Activated CD8-positive, alpha-beta memory T cell treated with anti-CD3 and anti-CD28 coated beads, Interleukin-2, amount 50 U/mL, for 24 hours (primary cell): ENCODE measurements around the gene MOCOS.
"Not testable (repeated sequence)": the region's sequence is repeated elsewhere in the genome, so short reads cannot be mapped to it uniquely, and the experiment has no call there.

ENCODE experiments used
- DNase-seq: peaks from one replicate; pipeline ENCODE4 v3.0.0-alpha.2; 2020; ENCODE audit errors: extremely low read depth

The MOCOS gene

DNA sequence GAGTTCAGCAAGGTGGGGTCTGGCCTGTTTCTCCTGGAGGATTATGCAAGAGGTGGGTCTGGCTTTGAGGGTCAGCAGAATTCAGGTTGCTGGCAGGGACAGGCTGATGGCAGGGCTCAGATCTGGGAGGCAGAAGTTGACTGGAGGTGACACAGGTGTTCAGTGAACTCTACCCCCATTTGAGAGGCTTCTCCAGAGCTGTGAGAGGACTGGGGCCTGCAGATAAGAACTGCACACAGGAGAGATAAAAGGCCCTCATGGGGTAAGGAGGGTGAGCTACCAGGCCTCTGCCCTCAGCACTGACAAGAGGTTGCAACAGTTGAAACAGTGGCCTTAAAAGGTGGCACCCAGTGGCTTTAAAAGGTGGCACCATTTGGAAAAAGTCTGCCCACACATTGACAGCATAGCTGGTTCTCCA is 13.1 kb downstream of the MOCOS start:
- DNase-seq: no peak

DNA sequence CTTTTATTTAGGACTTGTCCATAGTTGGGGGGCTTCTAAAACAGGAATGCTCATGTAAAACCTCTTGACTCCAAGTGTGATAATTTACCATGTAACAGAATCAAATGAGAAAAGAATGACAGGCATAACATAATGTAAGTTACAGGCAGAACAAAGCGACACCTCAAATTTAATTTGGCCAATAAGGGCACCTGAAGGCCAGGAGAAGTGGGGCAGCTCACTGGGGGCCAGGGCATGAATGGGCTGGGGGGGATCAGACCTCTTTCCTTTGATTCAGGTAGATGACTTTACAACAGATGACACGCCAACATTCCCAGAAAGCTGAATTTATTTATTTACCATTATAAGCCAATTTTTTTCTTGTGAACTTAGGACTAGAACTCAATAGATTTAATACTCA is 14.5 kb downstream of the MOCOS start:
- DNase-seq: no peak

DNA sequence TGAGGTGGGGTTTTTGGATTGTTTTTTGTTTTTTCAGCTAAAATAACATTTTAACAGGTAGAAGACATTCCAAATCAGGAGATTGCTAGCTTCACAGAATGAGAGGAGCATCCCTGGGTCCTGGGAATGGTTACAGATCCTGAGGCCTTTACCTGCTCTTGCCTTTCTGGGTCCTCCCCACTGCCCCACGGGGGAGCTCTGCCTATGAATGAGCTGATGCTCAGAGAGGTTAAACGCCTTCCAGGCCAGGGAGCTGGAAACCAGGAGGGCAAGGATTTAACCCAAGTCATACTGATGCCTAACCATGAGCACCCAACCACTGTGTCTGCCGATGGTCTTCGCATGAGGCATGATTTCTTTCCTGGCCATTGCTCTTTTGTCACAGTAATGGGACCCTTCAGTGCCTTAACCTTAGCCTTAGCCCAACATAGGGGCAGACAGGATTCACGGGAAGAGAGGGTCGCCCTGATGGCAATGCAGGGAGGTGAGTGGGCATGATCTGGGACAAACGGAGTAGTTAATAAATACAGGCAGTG is 16.1 kb downstream of the MOCOS start:
- DNase-seq: no peak

DNA sequence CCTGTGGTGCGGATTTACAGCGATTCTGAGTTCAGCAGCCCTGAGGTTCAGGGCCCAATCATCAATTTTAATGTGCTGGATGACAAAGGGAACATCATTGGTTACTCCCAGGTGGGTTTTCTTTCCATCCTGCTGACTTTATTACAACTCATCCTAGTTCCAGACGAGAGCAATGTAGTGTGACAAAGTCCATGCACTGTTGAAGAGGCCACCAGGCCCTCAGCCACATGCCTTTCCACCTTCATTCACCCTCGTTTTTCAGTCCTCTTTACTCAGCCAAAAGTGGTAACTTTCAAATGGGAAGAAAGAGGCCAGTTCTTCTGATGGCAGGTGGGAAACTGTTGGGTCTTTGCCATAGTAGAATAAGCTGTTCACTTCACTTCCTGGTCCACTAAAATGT is 17.9 kb downstream of the MOCOS start:
- DNase-seq: no peak

GRCh38 chr18:36207303-36207702 is 20.0 kb downstream of the MOCOS start:
- DNase-seq: no peak

DNA sequence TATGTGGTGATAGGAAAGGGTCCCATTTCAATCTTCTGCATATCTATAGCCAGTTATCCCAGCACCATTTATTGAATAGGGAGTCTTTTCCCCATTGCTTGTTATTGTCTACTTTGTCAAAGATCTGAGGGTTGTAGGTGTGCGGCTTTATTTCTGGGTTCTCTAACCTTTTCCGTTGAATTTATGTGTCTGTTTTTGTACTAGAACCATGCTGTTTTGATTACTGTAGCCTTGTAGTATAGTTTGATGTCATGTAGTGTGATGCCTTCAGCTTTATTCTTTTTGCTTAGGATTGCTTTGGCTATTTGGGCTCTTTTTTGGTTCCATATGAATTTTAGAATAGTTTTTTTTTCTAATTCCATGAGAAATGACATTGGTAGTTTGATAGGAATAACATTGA is 20.7 kb downstream of the MOCOS start:
- not testable (repeated sequence) for DNase-seq

GRCh38 chr18:36211612-36212065 is 24.3 kb downstream of the MOCOS start:
- DNase-seq: no peak

DNA sequence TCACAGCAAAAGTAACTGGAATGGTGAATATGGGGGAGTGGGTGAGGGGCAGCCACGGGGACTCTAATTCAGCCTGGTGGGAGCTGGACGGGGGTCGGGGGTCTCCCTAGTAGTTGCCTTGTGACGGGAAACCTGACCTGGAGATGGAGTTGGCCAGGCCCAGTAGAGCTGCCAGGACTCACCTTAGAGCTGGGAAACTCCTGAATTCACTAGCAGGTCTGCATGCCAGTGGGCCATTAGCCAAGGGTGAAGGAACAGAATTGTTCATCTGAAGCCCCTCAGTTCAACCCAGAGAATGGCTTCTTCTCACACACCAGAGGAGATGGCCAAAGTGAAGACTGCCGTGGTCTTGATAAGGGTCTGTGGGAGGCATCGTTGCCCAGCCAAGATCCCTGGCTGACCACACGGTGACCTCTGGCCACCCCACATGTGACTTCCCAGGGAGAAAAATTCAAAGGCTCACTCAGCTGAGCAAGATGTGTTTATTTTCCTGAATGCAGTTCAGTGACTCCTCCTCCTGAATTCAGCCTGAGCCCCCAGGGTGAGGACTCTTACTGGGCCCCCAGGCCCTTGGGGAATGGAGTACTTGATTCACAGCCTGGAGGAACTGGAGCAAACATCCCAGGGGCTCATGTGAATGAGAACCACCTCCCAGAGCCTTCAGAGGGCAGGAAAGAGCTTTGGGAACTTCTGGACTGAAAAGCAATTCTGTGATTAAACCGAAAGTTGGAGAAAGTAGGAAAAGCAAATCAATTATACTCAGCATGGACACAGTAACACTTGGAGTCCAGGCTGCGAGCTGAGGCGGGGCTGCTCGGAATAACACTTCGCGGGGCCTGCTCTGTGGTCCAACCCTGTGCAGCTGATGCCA is 25.2 kb downstream of the MOCOS start:
- DNase-seq: no peak

- DNase-seq: no peak
These were observed 27.5 kb downstream of the MOCOS start for GRCh38 chr18:36214811-36215210.

- DNase-seq: no peak
These were observed 28.3 kb downstream of the MOCOS start for GRCh38 chr18:36215577-36215976.

GRCh38 chr18:36217348-36217747 is 30.1 kb downstream of the MOCOS start:
- no peak for DNase-seq

DNA sequence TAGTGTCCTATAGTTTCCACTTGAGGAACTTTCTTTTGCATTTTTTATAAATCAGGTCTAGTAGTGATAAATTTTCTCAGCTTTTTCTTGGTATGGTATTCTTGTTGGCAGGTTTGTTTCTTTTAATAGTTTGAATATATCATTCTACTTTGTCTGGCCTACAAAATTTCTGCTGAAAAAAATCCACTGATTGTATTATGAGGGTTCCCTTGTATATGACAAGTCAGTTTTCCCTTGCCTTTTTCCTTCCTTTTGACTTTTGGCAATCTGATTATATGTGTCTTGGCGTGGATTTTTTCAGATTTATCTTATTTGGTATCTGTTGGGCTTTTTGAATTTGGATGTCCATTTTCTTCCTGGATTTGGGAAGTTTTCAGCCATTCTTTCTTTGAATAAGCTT is 41.9 kb downstream of the MOCOS start:
- no peak for DNase-seq

DNA sequence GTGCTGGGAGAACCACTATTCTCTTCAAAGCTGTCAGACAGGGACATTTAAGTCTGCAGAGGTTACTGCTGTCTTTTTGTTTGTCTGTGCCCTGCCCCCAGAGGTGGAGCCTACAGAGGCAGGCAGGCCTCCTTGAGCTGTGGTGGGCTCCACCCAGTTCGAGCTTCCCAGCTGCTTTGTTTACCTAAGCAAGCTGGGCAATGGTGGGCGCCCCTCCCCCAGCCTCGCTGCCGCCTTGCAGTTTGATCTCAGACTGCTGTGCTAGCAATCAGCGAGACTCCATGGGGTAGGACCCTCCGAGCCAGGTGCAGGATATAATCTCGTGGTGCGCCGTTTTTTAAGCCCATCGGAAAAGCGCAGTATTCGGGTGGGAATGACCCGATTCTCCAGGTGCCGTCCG is 53.2 kb downstream of the MOCOS start:
- DNase-seq: not testable (repeated sequence)

DNA sequence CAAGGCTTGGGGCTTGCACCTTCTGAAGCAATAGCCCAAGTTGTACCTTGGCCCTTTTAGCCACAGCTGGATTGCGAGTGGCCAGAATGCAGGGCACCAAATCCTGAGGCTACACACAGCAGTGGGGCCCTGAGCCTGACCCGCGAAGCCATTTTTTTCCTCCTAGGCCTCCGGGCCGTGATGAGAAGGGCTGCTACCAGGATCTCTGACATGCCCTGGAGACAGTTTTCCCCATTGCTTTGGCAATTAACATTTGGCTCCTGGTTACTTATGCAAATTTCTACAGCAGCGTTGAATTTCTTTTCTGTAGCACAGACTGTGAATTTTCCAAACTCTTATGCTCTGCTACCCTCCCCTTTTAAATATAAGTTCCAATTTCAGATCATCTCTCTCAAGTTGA is 54.5 kb downstream of the MOCOS start:
- DNase-seq: no peak

GRCh38 chr18:36247036-36247435 is 59.7 kb downstream of the MOCOS start:
- DNase-seq: no peak

- DNase-seq: no peak
These were observed 62.1 kb downstream of the MOCOS start for GRCh38 chr18:36249392-36249791.

DNA sequence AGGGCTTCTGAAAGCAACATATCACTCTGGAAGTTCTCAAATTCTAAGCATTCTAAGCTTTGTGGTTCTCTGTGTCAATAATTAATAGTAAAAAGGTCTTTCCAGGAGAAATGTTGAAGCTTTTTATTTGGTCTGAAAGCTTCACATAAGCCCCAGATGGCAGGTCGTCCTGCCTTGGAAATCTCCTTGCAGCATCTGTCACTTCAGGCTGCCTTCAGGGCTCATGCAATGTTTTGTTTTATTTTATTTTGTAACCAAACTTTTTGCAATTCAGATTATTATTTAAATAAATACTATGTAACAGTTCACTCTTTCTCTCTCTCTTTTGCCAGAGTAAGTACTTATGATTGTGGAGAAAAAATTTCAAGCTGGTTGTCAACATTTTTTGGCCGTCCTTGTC is 63.5 kb downstream of the MOCOS start:
- DNase-seq: no peak

GRCh38 chr18:36255072-36255698 is 67.9 kb downstream of the MOCOS start:
- DNase-seq: no peak

- DNase-seq: no peak
These were observed 68.8 kb downstream of the MOCOS start for GRCh38 chr18:36256094-36256493.

GRCh38 chr18:36262971-36263370 is 75.7 kb downstream of the MOCOS start:
- no peak for DNase-seq

GRCh38 chr18:36264283-36264682 is 77.0 kb downstream of the MOCOS start:
- DNase-seq: no peak

- DNase-seq: no peak
These were observed 77.7 kb downstream of the MOCOS start for GRCh38 chr18:36265015-36265414.

- no peak for DNase-seq
These were observed 81.9 kb downstream of the MOCOS start for GRCh38 chr18:36269157-36269556.
